ENCODE data around the gene DRAXIN.

DRAXIN gene

GRCh38 chr1:11708554-11709350 lies 17.2 kb downstream of the DRAXIN start:
- Histone ChIP-seq H3K27ac (no peak overlapping the region), H3K4me3 (no peak overlapping the region)
- no peak for TF ChIP-seq CTCF (IDR thresholded peaks at IDR 0.05)
- DNase-seq (ENCODE audit: low spot score), result no peak

GRCh38 chr1:11711490-11711889 lies 20.0 kb downstream of the DRAXIN start:
- no peak for DNase-seq (ENCODE audit: low spot score)
- Histone ChIP-seq H3K27ac (no peak overlapping the region), H3K4me3 (no peak overlapping the region)
- no peak for TF ChIP-seq CTCF (IDR thresholded peaks at IDR 0.05)

- no peak for TF ChIP-seq CTCF (IDR thresholded peaks at IDR 0.05)
- Histone ChIP-seq H3K27ac (no peak overlapping the region), H3K4me3 (no peak overlapping the region)
- no peak for DNase-seq (ENCODE audit: low spot score)
These were observed 20.8 kb downstream of the DRAXIN start for GRCh38 chr1:11712285-11712684.

- TF ChIP-seq CTCF (IDR thresholded peaks at IDR 0.05), result no peak
- no peak overlapping the region for H3K4me3 ChIP-seq
- no peak overlapping the region for H3K27ac ChIP-seq
- no peak for DNase-seq (ENCODE audit: low spot score)
These were observed 21.6 kb downstream of the DRAXIN start for GRCh38 chr1:11713095-11713494.

- no peak for DNase-seq (ENCODE audit: low spot score)
- no peak for TF ChIP-seq CTCF (IDR thresholded peaks at IDR 0.05)
- no peak overlapping the region for H3K27ac ChIP-seq
- no peak overlapping the region for H3K4me3 ChIP-seq
These were observed 23.5 kb downstream of the DRAXIN start for GRCh38 chr1:11714831-11715575.

- Histone ChIP-seq H3K27ac (peak overlapping the region in 1 of 2 donors; percentile 72), H3K4me3 (peak overlapping the region; percentile 67)
- peak; percentile 78 for TF ChIP-seq CTCF (IDR thresholded peaks at IDR 0.05)
- DNase-seq (ENCODE audit: low spot score), result peak; percentile 84
These were observed 28.0 kb downstream of the DRAXIN start for GRCh38 chr1:11719313-11720032.
